H9 (cell line): ENCODE data around the gene CTNNA1. TPM values are rescaled to one million over a fixed set of nuclear protein-coding genes. Genes with fewer than 3 reads are reported as not detected.

Source experiments
- DNase-seq: peaks from one replicate; pipeline ENCODE4 v3.0.0-alpha.2; 2017
- H2AFZ ChIP-seq: one replicate; pipeline ENCODE4 v1.6.1; 2013; ENCODE audit warnings: mild to moderate bottlenecking, low read length, control low read depth, moderate library complexity
- H2AK5ac ChIP-seq: 2 replicates; pipeline ENCODE4 v1.6.1; 2013; ENCODE audit warnings: low read length, control low read depth, mixed read lengths; ENCODE audit not compliant: insufficient read length
- H2BK120ac ChIP-seq: one replicate; pipeline ENCODE4 v1.6.1; 2013; ENCODE audit warnings: low read depth, mild to moderate bottlenecking, low read length, control low read depth, inconsistent platforms; ENCODE audit not compliant: poor library complexity, severe bottlenecking
- H2BK12ac ChIP-seq: 2 replicates; pipeline ENCODE4 v1.6.1; 2013; ENCODE audit warnings: low read length, control low read depth, mixed read lengths, low read depth; ENCODE audit not compliant: insufficient read length
- H2BK15ac ChIP-seq: 2 replicates; pipeline ENCODE4 v1.6.1; 2013; ENCODE audit warnings: low read depth, low read length, control low read depth
- H2BK20ac ChIP-seq: one replicate; pipeline ENCODE4 v1.6.1; 2013; ENCODE audit warnings: low read depth, mild to moderate bottlenecking, low read length, control low read depth, inconsistent platforms; ENCODE audit not compliant: poor library complexity, severe bottlenecking
- H2BK5ac ChIP-seq: 2 replicates; pipeline ENCODE4 v1.6.1; 2013; ENCODE audit warnings: low read length, control low read depth, mixed read lengths; ENCODE audit not compliant: insufficient read length
- H3K14ac ChIP-seq: 2 replicates; pipeline ENCODE4 v1.6.1; 2013; ENCODE audit warnings: low read length, control low read depth; ENCODE audit not compliant: insufficient read depth
- H3K18ac ChIP-seq: 2 replicates; pipeline ENCODE4 v1.6.1; 2013; ENCODE audit warnings: low read depth, mild to moderate bottlenecking, mixed read lengths, low read length, control low read depth; ENCODE audit not compliant: insufficient read length
- H3K23ac ChIP-seq: 2 replicates; pipeline ENCODE4 v1.6.1; 2013; ENCODE audit warnings: low read length, control low read depth, mixed read lengths, low read depth; ENCODE audit not compliant: insufficient read length
- H3K23me2 ChIP-seq: 2 replicates; pipeline ENCODE4 v1.6.1; 2013; ENCODE audit warnings: low read depth, mild to moderate bottlenecking, mixed read lengths, low read length, control low read depth; ENCODE audit not compliant: insufficient read length, poor library complexity, severe bottlenecking
- H3K27ac ChIP-seq: 2 replicates; pipeline ENCODE4 v1.5.1; 2013; ENCODE audit warnings: low read length, control low read depth, mixed read lengths, low read depth; ENCODE audit not compliant: insufficient read length
- H3K27me3 ChIP-seq: 2 replicates; pipeline ENCODE4 v1.6.1; 2013; ENCODE audit warnings: low read length, control low read depth, inconsistent platforms; ENCODE audit not compliant: insufficient read depth
- H3K4ac ChIP-seq: 2 replicates; pipeline ENCODE4 v1.6.1; 2013; ENCODE audit warnings: low read depth, mild to moderate bottlenecking, control low read depth, inconsistent platforms, low read length, moderate library complexity
- H3K4me1 ChIP-seq: 2 replicates; pipeline ENCODE4 v1.6.1; 2013; ENCODE audit warnings: low read length, control low read depth, inconsistent platforms; ENCODE audit not compliant: insufficient read depth
- H3K4me2 ChIP-seq: 2 replicates; pipeline ENCODE4 v1.6.1; 2013; ENCODE audit warnings: low read length, control low read depth, mixed read lengths; ENCODE audit not compliant: insufficient read length, insufficient read depth
- H3K56ac ChIP-seq: 2 replicates; pipeline ENCODE4 v1.6.1; 2013; ENCODE audit warnings: low read depth, mild to moderate bottlenecking, mixed read lengths, low read length, control low read depth; ENCODE audit not compliant: insufficient read length
- H3K79me1 ChIP-seq: 2 replicates; pipeline ENCODE4 v1.6.1; 2013; ENCODE audit warnings: low read depth, mild to moderate bottlenecking, moderate library complexity, low read length, control low read depth, inconsistent platforms; ENCODE audit not compliant: insufficient read depth, poor library complexity, severe bottlenecking
- H3K79me2 ChIP-seq: 2 replicates; pipeline ENCODE4 v1.6.1; 2013; ENCODE audit warnings: low read length, control low read depth, inconsistent platforms; ENCODE audit not compliant: insufficient read depth
- H3K9ac ChIP-seq: 2 replicates; pipeline ENCODE4 v1.6.1; 2013; ENCODE audit warnings: low read length, control low read depth, mixed read lengths; ENCODE audit not compliant: insufficient read length; ENCODE audit errors: extremely low read depth
- H3K9me3 ChIP-seq: one replicate; pipeline ENCODE4 v1.6.1; 2013; ENCODE audit warnings: low read depth, low read length, inconsistent platforms; ENCODE audit not compliant: control insufficient read depth
- H3T11ph ChIP-seq: one replicate; pipeline ENCODE4 v1.6.1; 2013; ENCODE audit warnings: mild to moderate bottlenecking, low read length, control low read depth, inconsistent platforms
- H4K20me1 ChIP-seq: one replicate; pipeline ENCODE4 v1.6.1; 2013; ENCODE audit not compliant: control insufficient read depth, insufficient read length, insufficient read depth
- H4K5ac ChIP-seq: 2 replicates; pipeline ENCODE4 v1.6.1; 2013; ENCODE audit warnings: low read depth, mild to moderate bottlenecking, mixed read lengths, low read length, control low read depth; ENCODE audit not compliant: insufficient read length
- H4K8ac ChIP-seq: replicated peaks from 2 replicates; pipeline ENCODE4 v1.6.1; 2013; ENCODE audit warnings: low read length, control low read depth, mixed read lengths, low read depth; ENCODE audit not compliant: insufficient read length
- H4K91ac ChIP-seq: 2 replicates; pipeline ENCODE4 v1.6.1; 2013; ENCODE audit warnings: low read depth, mild to moderate bottlenecking, moderate library complexity, mixed read lengths, low read length, control low read depth; ENCODE audit not compliant: insufficient read length
- H3K27ac Mint-ChIP-seq, 3 experiments: 2 replicates in 2 of 3; 3 replicates in 1 of 3; pipeline ENCODE4 v1.8.0; 2020 to 2021; ENCODE audit warnings: mixed read lengths in 3 of 3, mild to moderate bottlenecking in 1 of 3, moderate library complexity in 1 of 3
- H3K27me3 Mint-ChIP-seq: 2 replicates; pipeline ENCODE4 v1.8.0; 2021; ENCODE audit warnings: low read depth, mild to moderate bottlenecking, moderate library complexity, mixed read lengths
- H3K36me3 Mint-ChIP-seq, 3 experiments: 2 replicates in 2 of 3; 3 replicates in 1 of 3; pipeline ENCODE4 v1.8.0; 2020 to 2021; ENCODE audit warnings: low read depth in 3 of 3, mixed read lengths in 3 of 3; ENCODE audit not compliant: insufficient read depth in 1 of 3
- H3K4me1 Mint-ChIP-seq, 2 experiments: 2 replicates each; pipeline ENCODE4 v1.8.0; 2020; ENCODE audit warnings: mixed read lengths in 2 of 2
- H3K4me3 Mint-ChIP-seq, 2 experiments: 2 replicates in 1 of 2; 3 replicates in 1 of 2; pipeline ENCODE4 v1.8.0; 2020 to 2021; ENCODE audit warnings: mild to moderate bottlenecking in 2 of 2, mixed read lengths in 2 of 2, moderate library complexity in 1 of 2
- H3K9me3 Mint-ChIP-seq, 2 experiments: 2 replicates in 1 of 2; 3 replicates in 1 of 2; pipeline ENCODE4 v1.8.0; 2020; ENCODE audit warnings: mild to moderate bottlenecking in 2 of 2, mixed read lengths in 2 of 2, moderate library complexity in 1 of 2
- WGBS: extraction: QIAGEN DNeasy Blood & Tissue Kit; methylation state at CpG from one replicate; pipeline ENCODE4 v1.1.7; 2013; ENCODE audit warnings: missing lambda C conversion rate, low lambda C conversion rate, mixed read lengths; ENCODE audit not compliant: insufficient read length; ENCODE audit errors: extremely low coverage; 5-methylcytosine and 5-hydroxymethylcytosine counted together
- total RNA-seq: library from RNA; stranded (reverse); gene quantifications from 2 replicates; pipeline ENCODE4 v1.2.1, GENCODE V29; 2021
- TF ChIP-seq, protein P1 (sequence below): fragments of 200-600 bp; sonication (generic); conservative IDR thresholded peaks from 3 replicates; pipeline ENCODE4 v1.8.0; 2021; ENCODE audit warnings: antibody characterized with exemption, mild to moderate bottlenecking

Gene CTNNA1
- total RNA-seq, 1 experiment from 2014 or later: 354 TPM

DNA sequence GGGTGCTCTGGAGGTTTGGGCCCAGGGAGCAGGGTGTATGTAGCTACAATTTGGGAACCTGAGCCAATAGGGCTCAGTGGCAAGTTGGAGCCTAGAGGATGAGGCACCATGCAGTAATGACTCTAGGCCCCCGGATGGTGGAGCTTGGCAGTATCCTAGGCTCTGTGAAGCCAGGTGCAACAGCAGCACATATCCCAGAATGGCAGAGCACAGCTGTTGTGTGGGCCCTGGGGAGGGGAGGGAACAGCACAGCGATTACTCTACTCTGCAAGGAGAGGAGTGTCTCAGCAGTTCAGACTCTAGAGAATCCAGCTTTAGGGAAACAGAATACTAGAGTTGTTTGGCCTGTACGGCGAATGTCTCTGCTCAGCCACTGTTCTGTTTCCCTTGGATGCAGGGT is 65.9 kb downstream of the CTNNA1 start:
- Mint-ChIP-seq H3K9me3 (no peaks in the 10 kb centered on the region), H3K36me3 (peaks cover 12 to 33% (median 30%) of the 10 kb centered on the region in 3 experiments; a peak in 6 of 7 replicates), H3K27ac (peak overlapping the region; percentile 19 to 78 (median 33); a peak in 2 of 7 replicates), H3K4me1 (peaks cover 20 to 40% of the 10 kb centered on the region in 2 experiments), H3K27me3 (no peaks in the 10 kb centered on the region), H3K4me3 (no peak overlapping the region)
- DNase-seq: no peak
- no peak overlapping the region for H3T11ph ChIP-seq
- no peak overlapping the region for H2AK5ac ChIP-seq
- H4K20me1 ChIP-seq: no peaks in the 10 kb centered on the region
- TF ChIP-seq, protein P1, sequence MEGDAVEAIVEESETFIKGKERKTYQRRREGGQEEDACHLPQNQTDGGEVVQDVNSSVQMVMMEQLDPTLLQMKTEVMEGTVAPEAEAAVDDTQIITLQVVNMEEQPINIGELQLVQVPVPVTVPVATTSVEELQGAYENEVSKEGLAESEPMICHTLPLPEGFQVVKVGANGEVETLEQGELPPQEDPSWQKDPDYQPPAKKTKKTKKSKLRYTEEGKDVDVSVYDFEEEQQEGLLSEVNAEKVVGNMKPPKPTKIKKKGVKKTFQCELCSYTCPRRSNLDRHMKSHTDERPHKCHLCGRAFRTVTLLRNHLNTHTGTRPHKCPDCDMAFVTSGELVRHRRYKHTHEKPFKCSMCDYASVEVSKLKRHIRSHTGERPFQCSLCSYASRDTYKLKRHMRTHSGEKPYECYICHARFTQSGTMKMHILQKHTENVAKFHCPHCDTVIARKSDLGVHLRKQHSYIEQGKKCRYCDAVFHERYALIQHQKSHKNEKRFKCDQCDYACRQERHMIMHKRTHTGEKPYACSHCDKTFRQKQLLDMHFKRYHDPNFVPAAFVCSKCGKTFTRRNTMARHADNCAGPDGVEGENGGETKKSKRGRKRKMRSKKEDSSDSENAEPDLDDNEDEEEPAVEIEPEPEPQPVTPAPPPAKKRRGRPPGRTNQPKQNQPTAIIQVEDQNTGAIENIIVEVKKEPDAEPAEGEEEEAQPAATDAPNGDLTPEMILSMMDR: no peak
- H3K56ac ChIP-seq: no peak overlapping the region
- H3K4me2 ChIP-seq: no peak overlapping the region
- no peak overlapping the region; the same call in 1 of the 2 replicates for H3K14ac ChIP-seq
- H3K27me3 ChIP-seq: no peaks in the 10 kb centered on the region
- no peak overlapping the region for H4K5ac ChIP-seq
- H2BK120ac ChIP-seq: no peak overlapping the region
- H3K23ac ChIP-seq: no peak overlapping the region
- no peak overlapping the region for H2BK20ac ChIP-seq
- H3K79me1 ChIP-seq: peaks cover 5% of the 10 kb centered on the region
- no peak overlapping the region for H3K4ac ChIP-seq
- no peak overlapping the region for H3K18ac ChIP-seq
- H3K4me1 ChIP-seq: peaks cover 3% of the 10 kb centered on the region; the same call in 1 of the 2 replicates
- no peak overlapping the region for H3K9ac ChIP-seq
- H2BK12ac ChIP-seq: no peak overlapping the region
- no peak overlapping the region for H2AFZ ChIP-seq
- WGBS: no CpG with 5 or more reads among the region's 4 CpGs
- H3K79me2 ChIP-seq: peaks cover 2% of the 10 kb centered on the region; the same call in 1 of the 2 replicates
- no peaks in the 10 kb centered on the region for H3K23me2 ChIP-seq
- H2BK15ac ChIP-seq: no peak overlapping the region
- H4K8ac ChIP-seq: no peak overlapping the region
- no peaks in the 10 kb centered on the region for H3K9me3 ChIP-seq
- no peak overlapping the region for H3K27ac ChIP-seq
- H2BK5ac ChIP-seq: no peak overlapping the region
- no peak overlapping the region for H4K91ac ChIP-seq
